Kidney epithelial cell (primary cell): ENCODE results near the gene SLC22A14. TPM values are rescaled to one million over a fixed set of nuclear protein-coding genes. Genes with fewer than 3 reads are reported as not detected.
A peak's percentile ranks its signal among the peaks of the same experiment; 100 is the strongest.
"Not testable (repeated sequence)": the region's sequence is repeated elsewhere in the genome, so short reads cannot be mapped to it uniquely, and the experiment has no call there.

Experiments
- DNase-seq: peaks from one replicate; pipeline ENCODE4 v3.0.0-alpha.2; 2010; ENCODE audit warnings: low read depth
- H3K27me3 ChIP-seq: 2 replicates; pipeline ENCODE4 v1.6.0; 2011; ENCODE audit warnings: low read length; ENCODE audit not compliant: control insufficient read depth, insufficient read depth
- H3K36me3 ChIP-seq: 2 replicates; pipeline ENCODE4 v1.5.1; 2011; ENCODE audit warnings: low read length; ENCODE audit not compliant: control insufficient read depth, insufficient read depth
- H3K4me3 ChIP-seq: 2 replicates; pipeline ENCODE4 v1.5.1; 2011; ENCODE audit warnings: low read depth, mild to moderate bottlenecking, control low read depth, low read length
- CTCF ChIP-seq: IDR thresholded peaks from 2 replicates; pipeline ENCODE4 v1.5.1; 2011; ENCODE audit warnings: mild to moderate bottlenecking, moderate library complexity, low read length, control low read depth, inconsistent platforms; ENCODE audit not compliant: insufficient read depth, poor library complexity, severe bottlenecking
- total RNA-seq: library from RNA; depleted of rRNA; stranded (reverse); fragments of >200 nt; gene quantifications from 2 replicates; pipeline ENCODE4 v1.2.3, GENCODE V29; 2015

SLC22A14 gene
- total RNA-seq, 1 donor from 2014 or later: 0.58 TPM

DNA sequence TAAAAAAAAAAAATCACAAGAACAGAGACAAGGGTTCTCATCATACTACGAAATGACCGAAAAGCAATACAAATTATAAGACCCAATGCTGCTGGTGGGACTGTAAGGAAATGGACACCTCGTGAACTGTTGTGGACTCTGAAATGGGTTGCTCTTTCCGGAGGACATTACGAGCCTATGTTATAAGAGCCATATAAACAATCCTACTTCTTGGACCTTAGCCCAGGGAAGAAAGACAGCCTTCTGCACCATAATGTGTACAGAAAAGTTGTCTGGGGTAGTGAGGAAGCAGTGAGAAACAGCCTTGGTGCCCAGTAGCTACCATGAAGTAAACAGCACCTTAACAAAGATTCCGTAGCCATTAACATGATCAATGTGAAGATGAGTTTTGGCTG, 2.7 kb downstream of the SLC22A14 start:
- no peak for DNase-seq
- no peak for TF ChIP-seq CTCF
- Histone ChIP-seq H3K4me3 (no peak overlapping the region), H3K27me3 (no peaks in the 10 kb centered on the region), H3K36me3 (no peaks in the 10 kb centered on the region)

DNA sequence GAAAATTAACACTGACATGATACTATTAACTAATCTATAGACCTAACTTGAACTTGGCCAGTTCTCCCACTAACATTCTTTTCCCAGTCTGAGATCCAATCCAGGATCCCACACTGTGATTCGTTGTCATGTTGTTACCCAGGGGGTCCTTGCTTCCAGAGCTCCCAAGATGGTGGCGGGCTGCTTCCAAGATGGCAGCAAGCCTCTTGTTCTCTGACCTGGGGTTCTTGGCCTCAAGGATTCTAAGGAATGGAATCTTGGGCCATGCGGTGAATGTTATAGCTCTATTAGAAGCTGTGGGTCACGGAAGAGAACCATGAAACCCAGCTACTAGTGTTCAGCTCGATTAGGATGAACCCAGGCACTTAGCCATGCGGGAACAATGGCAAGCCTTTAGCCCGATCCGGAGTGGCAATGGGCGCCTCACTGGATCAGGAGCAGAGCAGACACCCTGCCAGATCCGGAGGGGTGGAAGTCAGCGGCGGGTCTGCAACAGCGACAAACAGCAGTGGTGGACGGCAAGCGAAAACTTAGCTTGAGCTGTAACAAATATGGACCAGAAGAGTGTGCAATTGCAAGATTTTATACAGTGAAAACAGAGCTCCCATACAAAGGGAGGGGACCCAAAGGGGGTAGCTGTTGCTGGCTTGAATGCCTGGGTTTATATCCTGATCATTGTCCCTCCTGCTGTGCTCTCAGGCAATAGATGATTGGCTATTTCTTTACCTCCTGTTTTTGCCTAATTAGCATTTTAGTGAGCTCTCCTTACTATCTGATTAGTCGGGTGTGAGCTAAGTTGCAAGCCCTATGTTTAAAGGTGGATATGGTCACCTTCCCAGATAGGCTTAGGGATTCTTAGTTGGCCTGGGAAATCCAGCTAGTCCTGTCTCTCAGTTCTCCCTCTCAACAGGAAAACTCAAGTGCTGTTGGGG, 7.5 kb downstream of the SLC22A14 start:
- not testable (repeated sequence) for DNase-seq, H3K27me3 ChIP-seq, H3K4me3 ChIP-seq, H3K36me3 ChIP-seq

DNA sequence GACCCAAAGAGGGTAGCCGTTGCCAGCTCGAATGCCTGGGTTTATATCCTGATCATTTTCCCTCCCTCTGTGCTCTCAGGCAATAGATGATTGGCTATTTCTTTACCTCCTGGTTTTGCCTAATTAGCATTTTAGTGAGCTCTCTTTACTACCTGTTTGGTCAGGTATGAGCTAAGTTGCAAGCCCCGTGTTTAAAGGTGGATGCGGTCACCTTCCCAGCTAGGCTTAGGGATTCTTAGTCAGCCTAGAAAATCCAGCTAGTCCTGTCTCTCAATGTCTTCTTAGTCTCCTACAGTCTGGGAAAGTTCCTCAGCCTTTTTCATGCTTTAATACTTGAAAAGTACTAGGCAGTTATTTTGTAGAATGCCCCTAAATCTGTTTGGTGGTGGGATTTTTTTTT, 15.0 kb downstream of the SLC22A14 start:
- H3K4me3 ChIP-seq, DNase-seq, H3K27me3 ChIP-seq, H3K36me3 ChIP-seq: not testable (repeated sequence)

DNA sequence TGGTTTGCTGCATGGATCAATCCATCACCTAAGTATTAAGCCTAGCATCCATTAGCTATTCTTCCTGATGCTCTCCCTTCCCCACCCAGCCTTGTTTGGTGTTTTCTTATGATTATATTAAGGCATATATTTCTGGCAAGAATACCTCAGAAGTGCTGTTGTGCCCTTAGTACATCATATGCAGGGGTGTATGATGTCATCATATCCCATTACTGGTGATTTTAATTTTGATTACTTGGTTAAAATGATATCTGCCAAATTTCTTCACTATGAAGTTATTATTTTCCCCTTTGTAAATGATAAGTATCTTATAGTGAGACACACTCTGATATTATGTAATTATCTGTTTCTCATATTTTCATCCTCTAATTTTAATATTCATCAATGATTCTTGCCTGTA, 15.4 kb downstream of the SLC22A14 start:
- no peaks in the 10 kb centered on the region for H3K27me3 ChIP-seq
- H3K36me3 ChIP-seq: no peaks in the 10 kb centered on the region
- DNase-seq: no peak
- no peak for TF ChIP-seq CTCF
- no peak overlapping the region for H3K4me3 ChIP-seq

DNA sequence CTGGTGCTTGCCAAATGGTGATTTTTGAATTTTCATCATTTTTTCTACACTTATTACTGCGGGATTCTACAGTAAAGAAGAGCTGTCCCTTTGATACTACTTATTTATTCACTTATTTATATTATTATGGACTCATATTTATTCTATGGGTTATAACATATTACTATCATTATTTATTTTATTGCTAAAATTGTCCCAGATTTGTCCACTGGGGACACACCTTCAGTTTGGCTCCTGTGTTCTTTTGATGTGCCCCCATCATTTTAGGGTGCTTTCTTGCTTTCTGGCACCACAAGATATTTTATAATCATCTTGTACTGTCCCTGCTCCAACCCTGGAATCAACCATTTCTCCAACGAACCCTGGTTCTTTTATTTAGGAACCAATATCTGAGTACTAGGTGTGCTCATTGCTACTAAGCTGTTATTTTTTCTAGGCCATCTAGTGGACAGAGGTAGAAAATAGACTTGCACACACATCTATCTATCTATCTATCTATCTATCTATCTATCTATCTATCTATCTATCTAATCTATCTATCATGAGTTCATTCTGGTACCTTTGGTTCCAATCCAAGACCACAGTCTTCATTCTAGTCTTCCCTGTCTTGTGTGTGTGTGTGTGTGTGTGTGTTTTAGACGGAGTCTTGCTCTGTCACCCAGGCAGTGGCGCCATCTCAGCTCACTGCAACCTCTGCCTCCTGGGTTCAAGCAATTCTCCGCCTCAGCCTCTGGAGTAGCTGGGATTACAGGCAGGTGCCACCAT, 16.0 kb downstream of the SLC22A14 start:
- H3K36me3 ChIP-seq: no peaks in the 10 kb centered on the region
- peak; percentile 42 for TF ChIP-seq CTCF
- H3K4me3 ChIP-seq: no peak overlapping the region
- DNase-seq: no peak
- H3K27me3 ChIP-seq: no peaks in the 10 kb centered on the region

DNA sequence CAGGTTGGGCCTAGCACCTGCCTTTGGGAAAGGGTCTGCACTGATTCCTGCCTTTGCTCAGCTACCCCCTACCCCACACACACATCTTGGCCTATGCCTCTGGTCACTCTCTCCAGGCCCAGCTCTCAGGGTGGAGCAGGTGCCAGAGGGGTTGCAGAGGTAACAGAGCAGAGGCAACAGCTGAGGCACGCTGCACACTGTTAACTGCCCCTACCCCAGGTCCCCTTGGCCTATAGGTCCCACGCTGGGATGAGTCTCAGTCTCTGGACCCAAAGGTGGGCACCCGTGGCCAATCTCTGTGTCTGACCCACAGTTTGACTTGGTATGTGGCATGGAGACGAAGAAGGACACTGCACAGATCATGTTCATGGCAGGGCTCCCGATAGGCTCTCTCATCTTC, 24.8 kb downstream of the SLC22A14 start:
- Histone ChIP-seq H3K27me3 (no peaks in the 10 kb centered on the region), H3K4me3 (no peak overlapping the region), H3K36me3 (no peaks in the 10 kb centered on the region)
- TF ChIP-seq CTCF: no peak
- DNase-seq: no peak
